Cerebellar cortex (tissue), 1 donor: ENCODE results near the gene PROSER2.
"Not testable (repeated sequence)": the region's sequence is repeated elsewhere in the genome, so short reads cannot be mapped to it uniquely, and the experiment has no call there.

ENCODE experiments used
- DNase-seq: peaks from one replicate; pipeline ENCODE4 v3.0.0-alpha.2; 2015; ENCODE audit warnings: low spot score

PROSER2 gene

GRCh38 chr10:11835704-11836103, 12.5 kb downstream of the PROSER2 start:
- no peak for DNase-seq

DNA sequence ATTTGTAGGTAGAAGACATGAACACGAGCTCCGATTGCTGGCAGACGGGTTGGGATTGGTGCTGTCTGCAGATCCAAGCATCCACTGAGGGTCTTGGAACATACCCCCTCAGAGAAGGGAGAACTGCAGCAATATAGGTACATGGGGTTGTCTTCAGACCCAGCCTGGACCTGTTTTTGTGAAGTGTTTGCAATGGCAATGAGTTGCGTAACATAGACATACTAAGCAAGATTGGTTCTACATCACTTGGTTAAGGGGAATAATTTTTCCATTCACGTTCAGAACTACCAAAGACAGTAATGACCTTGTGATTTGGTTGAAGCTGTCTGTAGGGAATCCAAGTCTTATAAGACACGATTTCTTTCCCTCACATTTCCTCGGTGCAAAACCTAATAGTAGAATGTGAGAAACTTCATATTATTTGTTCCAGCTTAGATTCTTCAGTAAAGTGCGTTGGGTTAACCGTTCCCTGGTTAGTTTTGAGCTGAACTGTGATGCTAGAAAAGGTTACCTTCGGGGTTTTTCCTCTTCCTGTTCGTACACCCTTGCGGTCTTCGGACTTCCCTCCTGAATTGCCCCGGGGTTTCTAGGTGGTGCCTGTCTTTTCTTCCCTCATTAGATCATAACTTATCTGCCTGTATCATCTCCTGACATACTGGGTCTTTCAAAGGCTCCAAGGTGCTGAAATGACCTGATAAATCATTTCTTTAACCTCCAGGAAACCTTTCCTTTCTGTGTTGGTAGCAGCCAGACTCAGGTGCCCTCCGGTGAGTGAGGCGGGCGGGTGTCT, 14.4 kb downstream of the PROSER2 start:
- no peak for DNase-seq

- no peak for DNase-seq
Observed at GRCh38 chr10:11838298-11838852, 15.2 kb downstream of the PROSER2 start.

DNA sequence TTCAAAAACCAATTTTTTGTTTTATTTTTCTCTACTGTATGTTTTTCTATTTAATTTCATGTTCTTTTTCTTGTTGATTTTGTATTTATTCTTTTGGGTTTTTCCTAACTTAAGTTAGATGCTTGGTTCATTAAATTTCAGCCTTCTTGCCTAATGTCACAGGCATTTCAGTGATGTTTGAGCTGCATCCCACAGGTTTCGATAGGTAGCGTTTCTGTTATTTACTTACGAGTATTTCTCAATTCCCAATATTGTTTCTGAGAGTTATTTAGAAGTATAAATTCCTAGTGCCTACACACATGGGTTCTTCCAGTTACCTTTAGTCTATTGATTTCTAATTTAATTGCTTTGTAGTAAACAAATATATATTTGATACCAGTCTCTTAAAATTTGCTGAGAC, 18.2 kb downstream of the PROSER2 start:
- no peak for DNase-seq

GRCh38 chr10:11842411-11842810, 19.3 kb downstream of the PROSER2 start:
- DNase-seq, result no peak

DNA sequence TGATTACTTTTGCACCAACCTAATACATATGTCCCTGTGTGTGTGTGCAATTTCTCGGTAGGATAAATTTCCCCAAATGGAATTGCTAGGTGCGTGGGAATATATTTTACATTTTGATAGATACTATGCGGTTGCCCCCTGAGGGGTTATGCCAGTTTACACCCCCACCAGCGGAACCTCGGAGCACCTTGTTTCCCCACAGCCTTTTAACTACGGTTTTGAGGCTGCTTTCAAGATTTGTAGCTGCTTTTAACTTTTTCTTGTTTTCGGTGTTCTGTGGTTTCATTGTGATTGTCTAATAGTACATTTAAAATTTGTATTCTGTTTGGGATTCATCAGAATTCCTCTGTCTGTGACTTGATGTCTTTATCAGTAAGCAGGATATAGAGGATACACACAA, 22.0 kb downstream of the PROSER2 start:
- no peak for DNase-seq

DNA sequence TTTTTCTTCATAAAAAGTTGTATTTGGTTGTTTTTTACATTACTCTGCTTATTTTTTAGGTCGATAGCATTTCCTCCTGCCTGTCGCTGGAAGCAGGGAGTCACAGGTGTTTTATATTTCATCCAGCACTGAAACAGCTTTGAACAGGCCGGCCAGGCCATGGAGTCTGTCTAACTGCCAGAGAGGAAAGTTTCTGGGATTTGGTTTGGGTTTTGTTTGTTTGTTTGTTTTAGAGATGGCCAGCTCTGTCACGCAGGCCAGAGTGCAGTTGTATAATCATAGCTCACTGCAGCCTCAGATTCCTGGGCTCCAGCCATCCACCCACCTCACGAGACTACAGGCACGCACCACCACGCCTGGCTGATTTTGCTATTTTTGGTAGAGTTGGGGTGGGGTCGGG, 23.4 kb downstream of the PROSER2 start:
- no peak for DNase-seq

- DNase-seq, result no peak
Observed at GRCh38 chr10:11849277-11849676, 26.1 kb downstream of the PROSER2 start.

- no peak for DNase-seq
Observed at GRCh38 chr10:11849911-11850310, 26.8 kb downstream of the PROSER2 start.

GRCh38 chr10:11851910-11852309, 28.8 kb downstream of the PROSER2 start:
- no peak for DNase-seq

DNA sequence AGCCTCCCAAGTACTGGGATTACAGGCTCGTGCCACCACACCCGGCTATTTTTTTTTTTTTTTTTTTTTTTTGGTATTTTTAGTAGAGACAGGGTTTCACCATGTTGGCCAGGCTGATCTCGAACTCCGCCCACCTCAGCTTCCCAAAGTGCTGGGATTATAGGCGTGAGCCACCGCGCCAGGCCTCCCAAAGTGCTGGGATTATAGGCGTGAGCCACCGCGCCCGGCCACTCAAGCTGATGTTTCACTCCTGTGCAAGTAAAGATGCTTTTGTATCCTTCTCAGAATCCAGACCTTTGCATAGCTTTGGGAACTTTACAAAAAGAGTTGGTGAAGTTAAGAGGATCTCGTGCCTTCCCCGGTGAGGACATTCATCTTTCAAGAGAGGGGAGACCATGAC, 29.5 kb downstream of the PROSER2 start:
- not testable (repeated sequence) for DNase-seq

- DNase-seq, result no peak
Observed at GRCh38 chr10:11853468-11853867, 30.3 kb downstream of the PROSER2 start.

GRCh38 chr10:11854301-11854700, 31.1 kb downstream of the PROSER2 start:
- DNase-seq, result no peak

GRCh38 chr10:11856089-11856488, 32.9 kb downstream of the PROSER2 start:
- no peak for DNase-seq

GRCh38 chr10:11856678-11857077, 33.5 kb downstream of the PROSER2 start:
- no peak for DNase-seq

GRCh38 chr10:11858093-11858492, 34.9 kb downstream of the PROSER2 start:
- DNase-seq, result no peak

- DNase-seq, result no peak
Observed at GRCh38 chr10:11861341-11861740, 38.2 kb downstream of the PROSER2 start.

- DNase-seq, result no peak
Observed at GRCh38 chr10:11861811-11862428, 38.8 kb downstream of the PROSER2 start.

DNA sequence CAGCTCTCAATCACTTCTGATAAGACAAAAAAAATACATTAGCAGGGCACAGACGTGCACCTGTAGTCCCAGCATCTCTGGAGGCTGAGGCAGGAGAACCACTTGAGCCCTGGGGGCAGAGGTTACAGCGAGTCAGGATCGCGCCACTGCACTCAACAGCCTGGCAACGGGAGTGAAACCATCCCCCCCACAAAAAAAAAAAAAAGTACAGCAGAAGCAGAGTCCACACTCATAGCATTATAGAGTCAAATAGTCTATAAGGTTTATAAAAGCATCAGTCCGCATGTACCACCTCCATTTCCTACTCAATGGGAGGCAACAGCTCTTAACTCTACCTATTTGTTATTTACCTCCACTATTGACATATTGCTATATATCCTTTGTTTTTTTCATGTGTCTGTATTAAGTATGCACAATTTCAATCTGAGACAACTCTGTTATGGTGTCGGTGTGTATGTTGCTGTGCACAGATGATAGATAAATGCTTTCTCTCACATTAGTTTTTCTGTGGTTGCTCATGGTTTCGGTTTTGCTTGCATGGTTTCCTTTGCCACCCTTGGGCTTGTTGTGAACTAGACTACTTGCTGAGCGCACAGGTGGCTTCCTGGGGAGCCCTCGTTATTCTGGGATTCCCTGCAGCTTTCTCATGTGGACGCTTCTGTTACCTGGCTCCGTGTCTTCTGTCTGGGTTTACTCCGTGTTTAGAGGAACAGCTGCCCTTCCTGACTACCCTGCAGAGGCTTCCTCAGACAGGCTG, 40.4 kb downstream of the PROSER2 start:
- no peak for DNase-seq

- DNase-seq, result peak; percentile 57
Observed at GRCh38 chr10:11864727-11865126, 41.6 kb downstream of the PROSER2 start.

GRCh38 chr10:11865561-11865960, 42.4 kb downstream of the PROSER2 start:
- peak; percentile 45 for DNase-seq

DNA sequence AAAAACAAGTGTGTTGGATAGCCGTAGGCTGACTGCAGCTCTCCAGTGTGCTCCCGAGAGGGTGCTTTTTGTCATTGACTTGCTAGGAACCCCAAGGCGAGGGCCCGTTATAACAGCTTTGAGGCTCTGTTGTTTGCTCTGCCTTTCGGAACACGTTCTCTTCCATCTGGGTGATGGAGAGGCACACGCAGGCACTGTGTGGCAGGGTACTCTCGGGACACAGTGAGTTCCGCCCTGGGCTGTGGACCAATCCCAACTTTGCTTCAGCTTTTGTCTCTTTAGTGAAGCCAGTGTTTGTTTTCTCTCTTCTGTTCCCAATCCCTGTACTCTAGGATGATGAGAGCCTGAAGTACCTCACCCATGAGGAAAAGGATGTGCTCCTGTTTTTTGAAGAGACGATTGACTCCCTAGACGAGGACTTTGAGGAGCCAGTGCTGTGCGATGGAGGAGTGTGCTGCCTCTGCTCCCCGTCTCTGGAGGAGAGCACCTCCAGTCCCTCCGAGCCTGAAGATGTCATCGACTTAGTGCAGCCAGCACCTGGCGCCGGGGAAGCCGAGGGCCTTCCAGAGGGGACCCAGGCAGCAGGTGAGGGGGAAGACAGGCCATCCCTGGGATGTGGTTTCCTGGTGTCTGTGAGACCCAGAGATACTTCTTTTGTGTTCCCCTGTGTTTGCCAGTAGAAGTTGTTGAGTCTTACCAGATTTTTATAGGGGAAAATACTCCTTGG, 43.2 kb downstream of the PROSER2 start:
- no peak for DNase-seq
